Endothelial cell of umbilical vein (primary cell): Measurements from ENCODE around the gene PTCHD4. TPM values are rescaled to one million over a fixed set of nuclear protein-coding genes. Genes with fewer than 3 reads are reported as not detected.

Experiments used
- BruUV-seq: library from RNA; stranded (reverse); fragments of 400-500 nt; replicated peaks from 2 replicates; lab custom pipeline; 2021; lab: Mats Ljungman, UMichigan
- CTCF ChIA-PET: fragments of 300-600, 350-600 bp; sonication (Branson Sonifier 250); formaldehyde crosslinking; loops from one replicate; lab custom pipeline; 2021; ENCODE audit warnings: antibody characterized with exemption, inconsistent platforms; lab: Charles Lee
- POLR2A ChIA-PET: fragments of 300-600, 350-600 bp; sonication (Branson Sonifier 250); formaldehyde crosslinking; loops from one replicate; lab custom pipeline; 2021; ENCODE audit warnings: antibody characterized with exemption, inconsistent platforms; lab: Charles Lee
- DNase-seq: peaks from one replicate; pipeline ENCODE4 v3.0.0-alpha.2; 2011; ENCODE audit warnings: low read depth, low spot score
- FAIRE-seq: peaks from 2 replicates; lab custom pipeline; 2011; peaks lifted over from hg19 to GRCh38; lab: Jason Lieb, UNC
- H2AFZ ChIP-seq: 2 replicates; pipeline ENCODE4 v1.6.0; 2012; ENCODE audit warnings: low read depth, low read length, control low read depth, inconsistent platforms
- H3K27ac ChIP-seq: 2 replicates; pipeline ENCODE4 v1.5.1; 2011; ENCODE audit warnings: low read depth, mild to moderate bottlenecking, control low read depth, low read length, moderate library complexity; ENCODE audit not compliant: insufficient read depth
- H3K27me3 ChIP-seq, 2 experiments: 2 replicates each; pipeline versions ENCODE4 v1.6.0 to v1.6.1; 2011; ENCODE audit warnings: low read length in 2 of 2, mixed read lengths in 1 of 2; ENCODE audit not compliant: control insufficient read depth in 2 of 2, insufficient read depth in 2 of 2
- H3K36me3 ChIP-seq, 2 experiments: 2 replicates in 1 of 2; 3 replicates in 1 of 2; pipeline ENCODE4 v1.5.1; 2011; ENCODE audit warnings: low read length in 2 of 2, mild to moderate bottlenecking in 1 of 2, moderate library complexity in 1 of 2; ENCODE audit not compliant: control insufficient read depth in 2 of 2, insufficient read depth in 2 of 2; ENCODE audit errors: extremely low read depth in 1 of 2
- H3K4me1 ChIP-seq: 3 replicates; pipeline ENCODE4 v1.5.1; 2011; ENCODE audit warnings: mild to moderate bottlenecking, low read length; ENCODE audit not compliant: control insufficient read depth, insufficient read depth; ENCODE audit errors: extremely low read depth
- H3K4me2 ChIP-seq: 2 replicates; pipeline ENCODE4 v1.6.1; 2011; ENCODE audit warnings: low read length, control low read depth, mixed read lengths; ENCODE audit not compliant: insufficient read depth
- H3K4me3 ChIP-seq, 3 experiments: fragments of 200-600 bp in 1 of 3; sonication (generic), shearing (Covaris generic) in 1 of 3; replicated peaks in 1 of 3; 2 replicates each; pipeline ENCODE4 v1.5.1; 2011 to 2016; ENCODE audit warnings: control low read depth in 3 of 3, low read length in 3 of 3, mild to moderate bottlenecking in 2 of 3, inconsistent platforms in 1 of 3, low read depth in 1 of 3, moderate library complexity in 1 of 3; ENCODE audit not compliant: insufficient read depth in 1 of 3
- H3K79me2 ChIP-seq: 2 replicates; pipeline ENCODE4 v1.6.0; 2012; ENCODE audit warnings: low read length, inconsistent platforms; ENCODE audit not compliant: control insufficient read depth, insufficient read depth
- H3K9ac ChIP-seq: replicated peaks from 2 replicates; pipeline ENCODE3; 2011; ENCODE audit warnings: low read length, control low read depth; ENCODE audit not compliant: insufficient read depth; ENCODE audit errors: extremely low read depth
- H3K9me1 ChIP-seq: replicated peaks from 3 replicates; pipeline ENCODE4 v1.6.0; 2011; ENCODE audit warnings: mild to moderate bottlenecking, low read length; ENCODE audit not compliant: control insufficient read depth, insufficient read depth; ENCODE audit errors: extremely low read depth
- H3K9me3 ChIP-seq: replicated peaks from 2 replicates; pipeline ENCODE4 v1.5.1; 2012; ENCODE audit warnings: low read length, inconsistent platforms; ENCODE audit not compliant: control insufficient read depth, insufficient read depth
- H4K20me1 ChIP-seq: replicated peaks from 2 replicates; pipeline ENCODE3; 2011; ENCODE audit warnings: mild to moderate bottlenecking, low read length; ENCODE audit not compliant: control insufficient read depth, insufficient read depth; ENCODE audit errors: extremely low read depth
- CTCF ChIP-seq, 2 donors: IDR thresholded peaks; 1 replicate in 1 of 2; 2 replicates in 1 of 2; pipeline ENCODE4 v1.5.1; 2011; ENCODE audit warnings: low read length in 2 of 2, mild to moderate bottlenecking in 2 of 2, moderate library complexity in 2 of 2, control low read depth in 1 of 2, inconsistent platforms in 1 of 2, low read depth in 1 of 2; ENCODE audit not compliant: insufficient read depth in 1 of 2; ENCODE audit errors: extremely low read depth in 1 of 2
- EZH2 ChIP-seq: IDR thresholded peaks from 2 replicates; pipeline ENCODE4 v1.6.1; 2012; ENCODE audit warnings: borderline replicate concordance, low read depth, mild to moderate bottlenecking, moderate library complexity, low read length, inconsistent platforms; ENCODE audit not compliant: severe bottlenecking
- FOS ChIP-seq: IDR thresholded peaks from 2 replicates; pipeline ENCODE4 v1.6.1; 2011; ENCODE audit warnings: mild to moderate bottlenecking, low read length, moderate library complexity, borderline replicate concordance; ENCODE audit not compliant: insufficient read depth
- GATA2 ChIP-seq: IDR thresholded peaks from 2 replicates; pipeline ENCODE4 v1.7.0; 2011; ENCODE audit warnings: low read depth, mild to moderate bottlenecking, moderate library complexity, mixed read lengths, low read length; ENCODE audit not compliant: insufficient read length, insufficient read depth
- JUN ChIP-seq: IDR thresholded peaks from 2 replicates; pipeline ENCODE4 v1.6.1; 2011; ENCODE audit warnings: borderline replicate concordance, low read depth; ENCODE audit not compliant: insufficient read length, insufficient read depth
- MAX ChIP-seq: IDR thresholded peaks from 2 replicates; pipeline ENCODE4 v1.6.1; 2011; ENCODE audit not compliant: insufficient read depth, insufficient read length
- MYC ChIP-seq: IDR thresholded peaks from one replicate; pipeline ENCODE4 v1.6.1; 2011; ENCODE audit warnings: mild to moderate bottlenecking, low read depth, low read length
- POLR2A ChIP-seq: IDR thresholded peaks from 2 replicates; pipeline ENCODE4 v1.6.1; 2012; ENCODE audit warnings: low read depth, mild to moderate bottlenecking, control low read depth, low read length
- POLR2AphosphoS5 ChIP-seq: IDR thresholded peaks from 2 replicates; pipeline ENCODE4 v1.6.1; 2012; ENCODE audit warnings: low read depth, mild to moderate bottlenecking, control low read depth, low read length, moderate library complexity; ENCODE audit not compliant: insufficient read depth
- dilution Hi-C: fragments of 300-500 bp; cut with MboI; formaldehyde crosslinking; loops from one replicate; pipeline ENCODE4 v1.15.0; 2019; ENCODE audit warnings: low sequenced_read_pairs; ENCODE audit not compliant: extremely low pct_ligation_motif_present
- intact Hi-C: fragments of 100-400 bp; cut with micrococcal nuclease; formaldehyde crosslinking; loops from one replicate; pipeline ENCODE4 v1.10.0; 2022
- polyA plus RNA-seq, 4 experiments: library from polyadenylated mRNA; depleted of rRNA in 3 of 4; stranded (reverse) in 3 of 4; unstranded in 1 of 4; fragments of >200 nt; gene quantifications; 2 replicates each; pipeline versions ENCODE4 v1.2.1 to v1.2.3, GENCODE V29; 2011 to 2012; ENCODE audit warnings: missing spikeins in 1 of 4
- total RNA-seq: library from RNA; stranded (reverse); gene quantifications from 2 replicates; pipeline ENCODE4 v1.2.3, GENCODE V29; 2021

The PTCHD4 gene
- total and polyA plus RNA-seq, 2 donors (not counting 3 experiments of a cell fraction or from before 2014, with no cell fraction given) = 1.3 to 2.0 TPM

- ChIA-PET CTCF (interaction anchor here (0.6 to 2.7 kb wide), 19 partner anchors 11 to 1347 kb away, joined by 3 to 62 read pairs (median 4); no protein-coding TSS in a partner anchor), POLR2A (no interaction called here)
- no TSS peak for BruUV-seq
- Histone ChIP-seq H3K4me3 (no peak overlapping the region), H4K20me1 (no peaks in the 10 kb centered on the region), H2AFZ (no peak overlapping the region), H3K9me1 (no peaks in the 10 kb centered on the region), H3K4me1 (no peaks in the 10 kb centered on the region), H3K36me3 (no peaks in the 10 kb centered on the region), H3K79me2 (no peaks in the 10 kb centered on the region), H3K27ac (no peak overlapping the region), H3K4me2 (no peak overlapping the region), H3K9me3 (no peaks in the 10 kb centered on the region), H3K27me3 (no peaks in the 10 kb centered on the region), H3K9ac (no peak overlapping the region)
- TF ChIP-seq CTCF (IDR thresholded peaks at IDR 0.05; ENCODE audit: extremely low read depth in 1 of 2, insufficient read depth in 1 of 2, low read depth in 1 of 2, low read length in 2 of 2) (peak in 1 of 2 donors; percentile 29), FOS (no peak)
- FAIRE-seq = peak; percentile 8
- intact Hi-C loops = loop anchor here (1.0 to 5.0 kb wide), 4 partner anchors 360 to 1335 kb away; no protein-coding TSS in a partner anchor
- dilution Hi-C loops = no loop called here
- peak; percentile 56 for DNase-seq
Measured at GRCh38 chr6:48087448-48087847, 23.5 kb downstream of the PTCHD4 start.

GRCh38 chr6:48086187-48086586, 24.8 kb downstream of the PTCHD4 start:
- BruUV-seq = no TSS peak
- Histone ChIP-seq H3K9me1 (no peaks in the 10 kb centered on the region), H3K9ac (no peak overlapping the region), H3K79me2 (no peaks in the 10 kb centered on the region), H3K27me3 (no peaks in the 10 kb centered on the region), H3K4me3 (no peak overlapping the region), H4K20me1 (no peaks in the 10 kb centered on the region), H3K27ac (no peak overlapping the region), H2AFZ (no peak overlapping the region), H3K9me3 (no peaks in the 10 kb centered on the region), H3K4me2 (no peak overlapping the region), H3K36me3 (no peaks in the 10 kb centered on the region), H3K4me1 (no peaks in the 10 kb centered on the region)
- dilution Hi-C loops (no loop called here), intact Hi-C loops (loop anchor here (5.0 kb wide), 2 partner anchors 361 to 1336 kb away; no protein-coding TSS in a partner anchor)
- TF ChIP-seq FOS = no peak
- TF ChIP-seq POLR2AphosphoS5 = no peak
- TF ChIP-seq MAX = no peak
- no peak for TF ChIP-seq MYC
- TF ChIP-seq CTCF (IDR thresholded peaks at IDR 0.05; ENCODE audit: extremely low read depth in 1 of 2, insufficient read depth in 1 of 2, low read depth in 1 of 2, low read length in 2 of 2) = no peak
- TF ChIP-seq POLR2A = no peak
- TF ChIP-seq JUN = no peak
- no peak for TF ChIP-seq GATA2
- no peak for TF ChIP-seq EZH2
- CTCF ChIA-PET = interaction anchor here (1.8 kb wide), 1 partner anchor 390 kb away, joined by 11 read pairs; no protein-coding TSS in a partner anchor
- POLR2A ChIA-PET = no interaction called here
- FAIRE-seq (no peak), DNase-seq (no peak)
